ENCODE results near the gene FOXO6. TPM values are rescaled to one million over a fixed set of nuclear protein-coding genes. Genes with fewer than 3 reads are reported as not detected.

FOXO6 gene
- total and polyA plus RNA-seq, 12 donors = 0.30 to 2.6 (median 1.3) TPM

DNA sequence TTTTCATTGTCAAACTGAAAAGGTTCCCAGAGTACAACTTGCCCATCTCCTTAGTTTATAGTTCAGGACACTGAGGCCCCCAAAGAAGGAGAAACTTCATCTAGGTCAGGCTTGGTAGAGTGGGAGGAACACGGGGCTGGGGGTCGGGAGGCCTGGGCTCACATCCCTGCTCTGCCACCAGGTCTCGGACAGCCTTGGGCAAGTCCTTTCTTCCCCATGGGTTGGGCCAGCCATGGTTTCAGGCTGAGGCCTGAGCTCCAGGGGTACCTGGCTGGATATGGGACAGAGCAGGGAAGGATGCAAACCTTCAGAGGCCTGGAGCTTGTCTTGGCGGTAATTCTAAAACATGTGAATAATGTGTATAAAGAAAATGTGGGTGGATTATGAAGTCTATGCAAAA lies 17.0 kb downstream of the FOXO6 start:
- intact Hi-C loops (cut with DNase I) = no loop called here
- no peak for ATAC-seq
- TF ChIP-seq, protein P1, sequence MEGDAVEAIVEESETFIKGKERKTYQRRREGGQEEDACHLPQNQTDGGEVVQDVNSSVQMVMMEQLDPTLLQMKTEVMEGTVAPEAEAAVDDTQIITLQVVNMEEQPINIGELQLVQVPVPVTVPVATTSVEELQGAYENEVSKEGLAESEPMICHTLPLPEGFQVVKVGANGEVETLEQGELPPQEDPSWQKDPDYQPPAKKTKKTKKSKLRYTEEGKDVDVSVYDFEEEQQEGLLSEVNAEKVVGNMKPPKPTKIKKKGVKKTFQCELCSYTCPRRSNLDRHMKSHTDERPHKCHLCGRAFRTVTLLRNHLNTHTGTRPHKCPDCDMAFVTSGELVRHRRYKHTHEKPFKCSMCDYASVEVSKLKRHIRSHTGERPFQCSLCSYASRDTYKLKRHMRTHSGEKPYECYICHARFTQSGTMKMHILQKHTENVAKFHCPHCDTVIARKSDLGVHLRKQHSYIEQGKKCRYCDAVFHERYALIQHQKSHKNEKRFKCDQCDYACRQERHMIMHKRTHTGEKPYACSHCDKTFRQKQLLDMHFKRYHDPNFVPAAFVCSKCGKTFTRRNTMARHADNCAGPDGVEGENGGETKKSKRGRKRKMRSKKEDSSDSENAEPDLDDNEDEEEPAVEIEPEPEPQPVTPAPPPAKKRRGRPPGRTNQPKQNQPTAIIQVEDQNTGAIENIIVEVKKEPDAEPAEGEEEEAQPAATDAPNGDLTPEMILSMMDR (IDR thresholded peaks at IDR 0.05) = no peak
- Histone ChIP-seq H3K4me3 (no peak overlapping the region), H3K9me3 (no peaks in the 10 kb centered on the region), H3K27ac (no peak overlapping the region), H3K4me1 (peaks cover 0 to 32% (median 22%) of the 10 kb centered on the region in 9 donors), H3K27me3 (peaks cover 0 to 36% (median 5%) of the 10 kb centered on the region in 7 donors), H3K36me3 (peaks cover 0 to 8% (median 0%) of the 10 kb centered on the region in 9 donors)
- 86 to 88% methylated on average over 4 of the region's 4 CpGs for WGBS, 2 donors
- no peak for DNase-seq

DNA sequence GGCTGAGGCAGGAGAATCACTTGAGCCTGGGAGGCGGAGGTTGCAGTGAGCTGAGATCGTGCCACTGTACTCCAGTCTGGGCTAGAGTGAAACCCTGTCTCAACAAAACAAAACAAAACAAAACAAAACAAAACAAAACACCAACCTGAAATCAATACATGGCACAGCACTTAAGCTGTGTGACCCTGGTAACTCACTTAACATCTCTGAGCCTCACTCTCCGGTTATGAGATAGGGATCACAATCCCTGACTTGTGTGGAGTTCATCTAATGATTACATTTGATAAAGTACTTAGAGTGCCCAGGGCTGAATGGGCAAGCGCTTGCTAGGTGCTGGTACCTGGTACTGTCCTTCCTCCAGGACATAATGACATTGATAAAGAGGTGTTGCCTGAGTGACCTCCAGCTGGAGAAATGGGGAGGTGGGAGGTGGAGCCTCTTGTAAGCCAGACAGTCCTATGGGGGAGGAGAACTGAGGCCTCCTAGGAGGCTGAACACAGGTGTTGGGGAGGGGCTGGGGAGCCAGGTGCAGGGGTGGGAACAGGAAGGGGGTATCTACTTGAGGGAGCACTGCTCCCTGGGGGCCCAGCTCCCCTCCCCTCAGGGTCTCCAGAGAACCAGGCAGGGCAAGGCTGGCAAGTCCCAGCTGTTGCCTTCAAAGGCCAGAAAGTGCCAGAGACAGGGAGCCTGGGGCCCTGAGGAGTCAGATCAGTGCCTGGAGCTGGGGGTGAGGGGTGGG lies 17.9 kb downstream of the FOXO6 start:
- H3K4me1 ChIP-seq = peaks cover 0 to 36% (median 22%) of the 10 kb centered on the region in 9 donors
- intact Hi-C loops (cut with DNase I) = no loop called here
- peaks cover 0 to 45% (median 5%) of the 10 kb centered on the region in 7 donors for H3K27me3 ChIP-seq
- no peak for DNase-seq
- WGBS, 2 donors = 92 to 94% methylated on average over 4 of the region's 4 CpGs
- TF ChIP-seq, protein P1 (IDR thresholded peaks at IDR 0.05) = no peak
- no peak overlapping the region for H3K4me3 ChIP-seq
- H3K36me3 ChIP-seq = peaks cover 0 to 8% (median 0%) of the 10 kb centered on the region in 9 donors
- H3K9me3 ChIP-seq = no peaks in the 10 kb centered on the region
- ATAC-seq = no peak
- H3K27ac ChIP-seq = no peak overlapping the region

DNA sequence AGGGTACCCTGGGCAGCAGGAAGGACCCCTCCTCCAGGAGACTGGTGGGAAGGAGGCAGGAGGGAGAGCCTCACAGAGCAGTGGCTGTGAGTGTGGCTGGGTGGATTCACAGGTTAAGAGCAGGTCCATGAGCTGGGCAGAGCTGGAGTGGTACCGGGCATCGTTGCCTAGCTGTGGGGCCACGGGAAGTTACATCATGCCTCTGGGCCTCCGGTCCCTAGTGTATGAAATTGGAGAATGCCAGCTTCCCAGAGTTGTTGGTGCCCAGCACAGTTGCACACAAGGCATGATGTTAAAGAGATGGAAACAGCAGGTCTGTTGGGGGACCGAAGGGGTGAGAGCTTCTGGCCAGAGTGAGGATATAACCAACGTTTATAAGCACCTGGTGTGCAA lies 18.5 kb downstream of the FOXO6 start:
- no peak for ATAC-seq
- Histone ChIP-seq H3K27ac (no peak overlapping the region), H3K9me3 (no peaks in the 10 kb centered on the region), H3K4me3 (no peak overlapping the region), H3K4me1 (peaks cover 0 to 36% (median 22%) of the 10 kb centered on the region in 9 donors), H3K36me3 (peaks cover 0 to 8% (median 0%) of the 10 kb centered on the region in 9 donors), H3K27me3 (peaks cover 0 to 51% (median 5%) of the 10 kb centered on the region in 7 donors)
- TF ChIP-seq, protein P1 (IDR thresholded peaks at IDR 0.05) = no peak
- intact Hi-C loops (cut with DNase I) = loop anchor here in 1 of 10 donors (1.0 kb wide), 1 partner anchor 16 kb away; no protein-coding TSS in a partner anchor
- WGBS, 2 donors = 68 to 77% methylated on average over 6 of the region's 6 CpGs
- DNase-seq = no peak

DNA sequence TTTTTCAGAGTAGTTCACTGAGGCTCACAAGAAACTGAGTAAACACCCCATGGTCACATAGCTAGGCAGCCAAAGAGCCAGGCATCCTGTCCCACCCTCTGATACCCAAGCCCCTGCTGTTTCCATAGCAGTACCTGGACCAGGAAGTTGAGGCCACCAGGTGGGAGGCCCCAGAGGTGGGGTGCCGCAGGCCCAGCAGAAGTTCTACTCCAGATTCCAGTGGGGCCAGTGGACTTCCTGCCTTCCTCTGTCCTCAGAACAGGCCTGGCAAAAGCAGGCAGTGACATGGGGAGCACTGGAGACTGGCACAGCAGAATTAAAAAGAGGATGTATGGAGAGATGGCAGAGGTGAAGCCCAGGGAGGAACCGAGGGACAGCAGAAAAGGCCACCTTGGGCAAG lies 19.0 kb downstream of the FOXO6 start:
- Histone ChIP-seq H3K9me3 (no peaks in the 10 kb centered on the region), H3K4me3 (peak overlapping the region in 1 of 10 donors; percentile 61), H3K27ac (peak overlapping the region in 2 of 10 donors; percentile 87 to 91), H3K27me3 (peaks cover 0 to 55% (median 5%) of the 10 kb centered on the region in 7 donors), H3K36me3 (peaks cover 0 to 8% (median 0%) of the 10 kb centered on the region in 9 donors), H3K4me1 (peaks cover 0 to 36% (median 22%) of the 10 kb centered on the region in 9 donors)
- ATAC-seq (no peak), DNase-seq (no peak)
- WGBS, 2 donors = 85 to 86% methylated on average over 2 of the region's 2 CpGs
- TF ChIP-seq, protein P1 (IDR thresholded peaks at IDR 0.05) = no peak
- intact Hi-C loops (cut with DNase I) = loop anchor here in 1 of 10 donors (1.0 kb wide), 1 partner anchor 17 kb away; no protein-coding TSS in a partner anchor
